ENCODE measurements around the gene EIF2S1. TPM values are rescaled to one million over a fixed set of nuclear protein-coding genes. Genes with fewer than 3 reads are reported as not detected.

EIF2S1 gene
- total RNA-seq, 1 experiment from 2014 or later = 165 TPM

DNA sequence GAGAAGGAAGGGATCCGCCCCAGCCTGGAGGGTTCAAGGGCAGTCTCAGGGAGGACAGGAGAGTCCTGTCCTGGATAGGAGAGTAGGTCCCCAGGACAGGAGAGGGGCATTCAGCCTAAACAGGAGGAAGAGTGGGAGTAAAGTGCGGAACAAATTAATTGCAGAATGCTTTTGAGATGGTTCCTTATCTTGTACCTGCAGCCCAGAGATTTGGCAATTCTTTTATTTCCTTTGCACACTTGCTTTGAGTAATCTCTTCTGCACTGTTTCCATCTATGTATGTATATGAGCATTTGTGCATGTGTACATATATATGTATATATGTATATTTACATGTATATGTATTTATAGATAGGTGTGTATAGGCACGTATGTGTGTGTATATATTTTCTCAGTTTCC lies 29.1 kb downstream of the EIF2S1 start:
- Mint-ChIP-seq H3K9me3 (no peaks in the 10 kb centered on the region), H3K27ac (0 out of 7 replicates have a peak overlapping the region, but pooled peaks of 1 of the 3 experiments have one; percentile 13), H3K27me3 (ENCODE audit: low read depth) (no peaks in the 10 kb centered on the region; the same call in 1 of the 2 replicates), H3K4me3 (no peak overlapping the region), H3K4me1 (no peaks in the 10 kb centered on the region), H3K36me3 (ENCODE audit: insufficient read depth in 1 of 3, low read depth in 3 of 3) (peaks cover 0 to 16% (median 14%) of the 10 kb centered on the region in 3 experiments; a peak in 5 of 7 replicates)
- no peak overlapping the region for H4K91ac ChIP-seq (ENCODE audit: insufficient read length, low read depth, low read length)
- no peaks in the 10 kb centered on the region for H3K9me3 ChIP-seq (ENCODE audit: control insufficient read depth, low read depth, low read length)
- H3K27me3 ChIP-seq (ENCODE audit: insufficient read depth, low read length) = no peaks in the 10 kb centered on the region
- no peak overlapping the region for H3K18ac ChIP-seq (ENCODE audit: insufficient read length, low read depth, low read length)
- no peaks in the 10 kb centered on the region for H3K79me2 ChIP-seq (ENCODE audit: insufficient read depth, low read length)
- no peak overlapping the region for H2AFZ ChIP-seq (ENCODE audit: low read length)
- H3K27ac ChIP-seq (ENCODE audit: insufficient read length, low read depth, low read length) = no peak overlapping the region
- no peak overlapping the region for H3K4me2 ChIP-seq (ENCODE audit: insufficient read depth, insufficient read length, low read length)
- no peaks in the 10 kb centered on the region for H3K4me1 ChIP-seq (ENCODE audit: insufficient read depth, low read length)
- H2BK15ac ChIP-seq (ENCODE audit: low read depth, low read length) = no peak overlapping the region
- no peaks in the 10 kb centered on the region for H3K79me1 ChIP-seq (ENCODE audit: insufficient read depth, low read depth, low read length, poor library complexity, severe bottlenecking)
- H3K4ac ChIP-seq (ENCODE audit: low read depth, low read length) = no peak overlapping the region
- DNase-seq = no peak
- H2AK5ac ChIP-seq (ENCODE audit: insufficient read length, low read length) = no peak overlapping the region
- H3K23ac ChIP-seq (ENCODE audit: insufficient read length, low read depth, low read length) = no peak overlapping the region
- H4K8ac ChIP-seq (replicated peaks; ENCODE audit: insufficient read length, low read depth, low read length) = no peak overlapping the region
- TF ChIP-seq, protein P1, sequence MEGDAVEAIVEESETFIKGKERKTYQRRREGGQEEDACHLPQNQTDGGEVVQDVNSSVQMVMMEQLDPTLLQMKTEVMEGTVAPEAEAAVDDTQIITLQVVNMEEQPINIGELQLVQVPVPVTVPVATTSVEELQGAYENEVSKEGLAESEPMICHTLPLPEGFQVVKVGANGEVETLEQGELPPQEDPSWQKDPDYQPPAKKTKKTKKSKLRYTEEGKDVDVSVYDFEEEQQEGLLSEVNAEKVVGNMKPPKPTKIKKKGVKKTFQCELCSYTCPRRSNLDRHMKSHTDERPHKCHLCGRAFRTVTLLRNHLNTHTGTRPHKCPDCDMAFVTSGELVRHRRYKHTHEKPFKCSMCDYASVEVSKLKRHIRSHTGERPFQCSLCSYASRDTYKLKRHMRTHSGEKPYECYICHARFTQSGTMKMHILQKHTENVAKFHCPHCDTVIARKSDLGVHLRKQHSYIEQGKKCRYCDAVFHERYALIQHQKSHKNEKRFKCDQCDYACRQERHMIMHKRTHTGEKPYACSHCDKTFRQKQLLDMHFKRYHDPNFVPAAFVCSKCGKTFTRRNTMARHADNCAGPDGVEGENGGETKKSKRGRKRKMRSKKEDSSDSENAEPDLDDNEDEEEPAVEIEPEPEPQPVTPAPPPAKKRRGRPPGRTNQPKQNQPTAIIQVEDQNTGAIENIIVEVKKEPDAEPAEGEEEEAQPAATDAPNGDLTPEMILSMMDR (conservative IDR thresholded peaks at IDR 0.05) = no peak
- H2BK20ac ChIP-seq (ENCODE audit: low read depth, low read length, poor library complexity, severe bottlenecking) = no peak overlapping the region
- no peak overlapping the region for H2BK5ac ChIP-seq (ENCODE audit: insufficient read length, low read length)
- no peak overlapping the region for H2BK12ac ChIP-seq (ENCODE audit: insufficient read length, low read depth, low read length)
- H3K23me2 ChIP-seq (ENCODE audit: insufficient read length, low read depth, low read length, poor library complexity, severe bottlenecking) = no peaks in the 10 kb centered on the region
- no peak overlapping the region for H3K56ac ChIP-seq (ENCODE audit: insufficient read length, low read depth, low read length)
- no peak overlapping the region for H3T11ph ChIP-seq (ENCODE audit: low read length)
- H3K14ac ChIP-seq (ENCODE audit: insufficient read depth, low read length) = no peak overlapping the region
- no peaks in the 10 kb centered on the region for H4K20me1 ChIP-seq (ENCODE audit: control insufficient read depth, insufficient read depth, insufficient read length)
- H3K9ac ChIP-seq (ENCODE audit: extremely low read depth, insufficient read length, low read length) = no peak overlapping the region
- no CpG with 5 or more reads among the region's 3 CpGs for WGBS (ENCODE audit: extremely low coverage, insufficient read length, low lambda C conversion rate)
- no peak overlapping the region for H4K5ac ChIP-seq (ENCODE audit: insufficient read length, low read depth, low read length)
- no peak overlapping the region for H2BK120ac ChIP-seq (ENCODE audit: low read depth, low read length, poor library complexity, severe bottlenecking)
